ENCODE measurements around the gene FANK1.

DNA sequence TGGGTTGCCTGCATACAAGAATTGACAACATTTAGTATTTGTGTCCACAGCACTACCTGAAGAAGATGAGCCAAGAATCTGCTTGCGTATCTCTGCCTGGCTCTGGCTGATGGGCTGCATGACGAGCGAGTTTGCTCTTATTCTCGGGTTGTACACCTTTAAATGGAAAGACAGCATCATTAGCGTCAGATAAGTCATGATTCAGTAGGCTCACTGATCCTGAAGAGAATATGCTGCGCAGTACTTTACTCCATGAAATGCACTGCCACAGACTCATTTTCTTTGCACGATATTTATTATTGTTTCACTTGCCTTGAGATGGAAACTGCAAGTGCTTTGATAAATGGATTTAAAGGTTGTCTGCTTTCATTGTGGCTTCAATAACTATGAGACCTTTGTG, 43.9 kb upstream of the FANK1 start:
- TF ChIP-seq, protein P1, sequence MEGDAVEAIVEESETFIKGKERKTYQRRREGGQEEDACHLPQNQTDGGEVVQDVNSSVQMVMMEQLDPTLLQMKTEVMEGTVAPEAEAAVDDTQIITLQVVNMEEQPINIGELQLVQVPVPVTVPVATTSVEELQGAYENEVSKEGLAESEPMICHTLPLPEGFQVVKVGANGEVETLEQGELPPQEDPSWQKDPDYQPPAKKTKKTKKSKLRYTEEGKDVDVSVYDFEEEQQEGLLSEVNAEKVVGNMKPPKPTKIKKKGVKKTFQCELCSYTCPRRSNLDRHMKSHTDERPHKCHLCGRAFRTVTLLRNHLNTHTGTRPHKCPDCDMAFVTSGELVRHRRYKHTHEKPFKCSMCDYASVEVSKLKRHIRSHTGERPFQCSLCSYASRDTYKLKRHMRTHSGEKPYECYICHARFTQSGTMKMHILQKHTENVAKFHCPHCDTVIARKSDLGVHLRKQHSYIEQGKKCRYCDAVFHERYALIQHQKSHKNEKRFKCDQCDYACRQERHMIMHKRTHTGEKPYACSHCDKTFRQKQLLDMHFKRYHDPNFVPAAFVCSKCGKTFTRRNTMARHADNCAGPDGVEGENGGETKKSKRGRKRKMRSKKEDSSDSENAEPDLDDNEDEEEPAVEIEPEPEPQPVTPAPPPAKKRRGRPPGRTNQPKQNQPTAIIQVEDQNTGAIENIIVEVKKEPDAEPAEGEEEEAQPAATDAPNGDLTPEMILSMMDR (IDR thresholded peaks at IDR 0.05 in 8 of 11, conservative IDR thresholded peaks at IDR 0.05 in 3 of 11) = no peak
- TF ChIP-seq POLR2A (IDR thresholded peaks at IDR 0.05) = no peak
- TF ChIP-seq POLR2AphosphoS5 (IDR thresholded peaks at IDR 0.05) = no peak

All from spleen (tissue), 7 donors.